AG09319 (cell line): Measurements from ENCODE around the gene PLPPR5.

Experiments
- DNase-seq: peaks from one replicate; pipeline ENCODE4 v3.0.0-alpha.2; 2010; ENCODE audit warnings: low read depth; ENCODE audit errors: extremely low read depth
- TF ChIP-seq, protein P1 (sequence below): IDR thresholded peaks from 2 replicates; pipeline ENCODE4 v1.5.1; 2011; ENCODE audit warnings: low read depth, mild to moderate bottlenecking, inconsistent platforms, low read length, moderate library complexity

PLPPR5 gene

GRCh38 chr1:99007366-99007765 is 2.7 kb upstream of the PLPPR5 start:
- TF ChIP-seq, protein P1, sequence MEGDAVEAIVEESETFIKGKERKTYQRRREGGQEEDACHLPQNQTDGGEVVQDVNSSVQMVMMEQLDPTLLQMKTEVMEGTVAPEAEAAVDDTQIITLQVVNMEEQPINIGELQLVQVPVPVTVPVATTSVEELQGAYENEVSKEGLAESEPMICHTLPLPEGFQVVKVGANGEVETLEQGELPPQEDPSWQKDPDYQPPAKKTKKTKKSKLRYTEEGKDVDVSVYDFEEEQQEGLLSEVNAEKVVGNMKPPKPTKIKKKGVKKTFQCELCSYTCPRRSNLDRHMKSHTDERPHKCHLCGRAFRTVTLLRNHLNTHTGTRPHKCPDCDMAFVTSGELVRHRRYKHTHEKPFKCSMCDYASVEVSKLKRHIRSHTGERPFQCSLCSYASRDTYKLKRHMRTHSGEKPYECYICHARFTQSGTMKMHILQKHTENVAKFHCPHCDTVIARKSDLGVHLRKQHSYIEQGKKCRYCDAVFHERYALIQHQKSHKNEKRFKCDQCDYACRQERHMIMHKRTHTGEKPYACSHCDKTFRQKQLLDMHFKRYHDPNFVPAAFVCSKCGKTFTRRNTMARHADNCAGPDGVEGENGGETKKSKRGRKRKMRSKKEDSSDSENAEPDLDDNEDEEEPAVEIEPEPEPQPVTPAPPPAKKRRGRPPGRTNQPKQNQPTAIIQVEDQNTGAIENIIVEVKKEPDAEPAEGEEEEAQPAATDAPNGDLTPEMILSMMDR: no peak
- no peak for DNase-seq

DNA sequence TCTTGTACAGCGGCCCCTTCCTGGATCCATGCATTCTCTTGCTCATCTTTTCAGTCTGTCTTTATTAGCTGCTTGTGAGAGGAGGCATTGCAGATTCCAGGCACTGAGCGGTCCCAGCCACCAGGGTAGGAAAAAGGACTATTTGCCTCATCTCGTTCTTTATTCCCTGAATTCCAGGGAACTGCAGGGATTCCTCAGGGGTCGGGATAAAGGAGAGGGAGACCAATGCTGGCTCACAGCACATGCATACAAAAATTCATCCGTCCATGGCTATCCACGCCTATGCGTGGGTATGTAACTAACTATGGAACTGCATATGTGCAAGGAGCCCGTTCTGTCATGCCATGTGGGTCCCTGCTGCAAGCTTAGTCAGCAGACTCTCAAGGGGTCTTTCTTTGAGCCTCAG is 879 bp upstream of the PLPPR5 start:
- TF ChIP-seq, protein P1: no peak
- no peak for DNase-seq

- no peak for DNase-seq
- TF ChIP-seq, protein P1: no peak
These were observed 304 bp downstream of the PLPPR5 start for GRCh38 chr1:99004254-99004860.

GRCh38 chr1:99003581-99004253 is 944 bp downstream of the PLPPR5 start:
- TF ChIP-seq, protein P1: no peak
- no peak for DNase-seq

DNA sequence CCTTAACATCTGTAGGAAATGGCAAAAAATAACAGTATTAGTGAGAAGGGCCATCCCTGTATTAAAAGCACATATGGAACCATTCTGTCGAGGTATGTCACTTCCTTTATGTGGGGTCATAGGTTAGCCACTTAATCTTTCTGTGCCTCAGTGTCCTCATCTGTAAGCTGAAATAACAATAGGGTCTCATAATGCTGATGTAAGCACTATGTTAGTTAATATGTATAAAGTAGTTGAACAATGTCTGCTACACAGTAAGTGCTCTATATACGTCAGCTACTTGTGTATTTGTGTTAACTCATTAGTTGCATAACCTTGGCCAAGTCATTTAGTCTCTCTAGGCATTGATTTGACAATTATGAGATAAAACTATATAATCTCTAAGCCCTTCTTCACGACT is 11.8 kb downstream of the PLPPR5 start:
- TF ChIP-seq, protein P1: no peak
- DNase-seq: no peak

DNA sequence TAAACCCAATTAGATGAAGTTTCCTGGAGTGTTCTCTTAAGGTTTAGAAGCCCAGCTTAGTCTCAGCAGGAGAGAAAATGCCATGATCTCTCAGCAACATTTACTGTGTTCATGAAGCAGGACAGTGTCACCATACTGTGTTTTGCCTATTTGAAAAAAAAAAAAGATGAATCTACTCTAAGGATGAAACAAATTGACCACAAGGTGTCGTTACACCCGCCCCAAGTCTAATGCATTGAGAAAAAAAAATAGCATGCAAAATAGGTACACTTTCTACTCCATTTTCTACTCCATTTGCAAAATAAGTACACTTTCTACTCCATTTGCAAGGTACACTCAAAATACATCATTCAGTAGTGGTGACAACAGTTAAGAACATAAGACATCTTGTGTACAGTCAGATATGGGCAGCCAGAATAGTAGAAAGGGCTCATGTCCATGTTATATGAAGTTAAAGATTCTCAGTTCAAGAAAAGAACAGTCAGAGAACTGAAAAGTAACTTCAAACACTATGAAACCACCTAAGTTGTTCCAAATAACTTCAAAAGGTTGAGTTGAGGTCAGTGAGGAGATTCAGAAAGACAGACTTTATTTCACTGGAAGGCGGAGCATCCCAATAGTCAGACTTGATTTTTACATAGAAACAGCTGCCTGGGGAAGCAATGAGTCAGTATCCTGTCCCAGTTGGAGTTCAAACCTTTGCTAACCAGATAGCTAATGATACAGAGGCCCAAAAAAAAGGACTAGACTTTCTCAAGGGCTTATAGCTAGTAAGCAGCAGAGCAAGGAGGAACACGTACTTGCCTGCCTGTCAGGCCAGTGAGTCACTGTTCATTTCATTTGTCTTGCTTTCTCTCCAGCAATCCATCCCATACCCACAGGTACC is 13.3 kb downstream of the PLPPR5 start:
- DNase-seq: peak; percentile 4
- TF ChIP-seq, protein P1: peak; percentile 10; the same call in 1 of the 2 replicates

- no peak for DNase-seq
- TF ChIP-seq, protein P1: no peak
These were observed 15.1 kb downstream of the PLPPR5 start for GRCh38 chr1:98989556-98989907.
